CD4-positive, alpha-beta T cell treated with Interleukin-6 for 4 hours (primary cell): ENCODE results near the gene SLC3A2.
A peak's percentile ranks its signal among the peaks of the same experiment; 100 is the strongest.

Experiments used
- DNase-seq: peaks from one replicate; pipeline ENCODE4 v3.0.0-alpha.2; 2020; ENCODE audit warnings: mixed read lengths

The SLC3A2 gene

DNA sequence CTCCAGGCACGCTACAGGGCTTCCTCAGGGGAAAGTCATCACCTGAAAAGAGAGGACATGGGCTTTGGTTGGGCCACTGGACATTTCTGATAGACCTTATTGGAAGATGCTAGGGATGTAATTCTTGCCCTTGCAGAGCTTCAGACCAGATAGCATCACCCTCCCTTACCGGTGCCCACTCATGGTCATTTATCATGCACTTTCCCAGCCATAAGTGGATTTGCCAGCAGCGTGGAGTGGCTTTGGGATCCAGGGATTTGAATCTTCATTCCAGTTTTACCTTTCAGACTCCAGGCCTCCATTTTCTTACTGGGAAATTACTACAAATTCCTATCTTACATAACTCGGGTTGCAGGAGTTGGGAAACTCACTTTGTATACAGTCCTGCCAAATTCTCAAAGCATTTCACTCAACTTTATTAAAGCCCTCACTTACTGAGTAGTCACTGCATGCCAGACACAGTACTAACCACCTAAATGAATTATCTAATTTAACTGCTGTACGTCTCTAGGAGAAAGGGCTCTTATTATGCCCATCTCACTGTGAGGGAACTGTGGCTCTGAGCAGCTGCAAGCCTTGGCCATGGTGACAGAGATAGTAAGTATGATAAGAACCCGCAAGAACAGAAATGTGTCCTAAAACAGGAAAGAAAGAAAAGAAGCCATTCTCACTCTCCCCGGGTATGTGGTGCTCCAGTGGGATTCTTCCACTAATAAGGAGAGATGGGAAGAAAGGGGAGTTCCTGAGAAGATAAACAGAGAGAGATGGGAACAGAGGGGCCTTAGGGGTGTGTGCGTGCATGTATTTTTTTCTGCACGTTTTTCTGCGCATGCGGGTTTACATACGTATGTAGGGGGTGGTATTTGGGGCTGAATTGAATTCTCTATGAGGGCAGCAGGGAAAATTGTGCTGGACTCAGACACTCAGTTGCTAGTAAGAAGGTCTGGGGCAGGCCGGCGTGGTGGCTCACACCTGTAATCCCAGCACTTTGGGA, 30.7 kb downstream of the SLC3A2 start:
- DNase-seq, result no peak

DNA sequence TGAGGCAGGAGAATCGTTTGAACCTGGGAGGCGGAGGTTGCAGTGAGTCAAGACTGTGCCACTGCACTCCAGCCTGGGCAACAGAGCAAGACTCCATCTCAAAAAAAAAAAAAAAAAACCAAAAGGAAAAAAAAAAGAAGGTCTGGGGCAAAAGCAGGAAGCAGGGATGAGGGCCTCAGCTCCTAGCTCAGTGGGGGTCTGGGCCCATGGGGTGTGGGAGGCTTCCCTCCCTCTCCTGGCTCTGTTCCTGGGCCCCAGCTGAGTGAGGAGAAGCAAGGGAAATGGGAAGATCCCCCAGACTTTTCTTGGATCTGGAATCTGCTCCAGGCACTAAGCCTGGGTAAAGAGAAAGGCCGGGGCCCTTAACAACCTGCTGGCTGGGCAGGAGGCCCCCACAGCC, 31.6 kb downstream of the SLC3A2 start:
- DNase-seq, result no peak

DNA sequence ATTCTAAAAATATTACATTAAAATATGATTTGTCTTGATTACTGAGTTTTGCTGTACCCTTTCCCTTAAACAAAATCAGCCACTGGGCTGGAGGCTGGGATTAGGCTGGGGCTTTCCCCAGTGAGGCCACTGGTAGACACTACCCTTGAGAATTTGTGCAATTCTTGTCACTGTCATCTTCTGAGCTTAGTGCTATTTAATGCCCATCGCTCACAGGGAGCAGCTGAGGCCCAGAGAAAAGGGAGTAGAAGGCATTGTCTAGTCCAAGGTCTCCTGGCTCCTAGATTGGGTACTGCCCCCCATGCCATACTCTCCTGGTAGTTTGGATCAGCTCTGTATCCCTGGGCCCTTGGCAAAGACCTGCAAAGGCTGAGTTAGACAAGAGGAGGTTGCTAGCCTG, 33.7 kb downstream of the SLC3A2 start:
- DNase-seq, result no peak

DNA sequence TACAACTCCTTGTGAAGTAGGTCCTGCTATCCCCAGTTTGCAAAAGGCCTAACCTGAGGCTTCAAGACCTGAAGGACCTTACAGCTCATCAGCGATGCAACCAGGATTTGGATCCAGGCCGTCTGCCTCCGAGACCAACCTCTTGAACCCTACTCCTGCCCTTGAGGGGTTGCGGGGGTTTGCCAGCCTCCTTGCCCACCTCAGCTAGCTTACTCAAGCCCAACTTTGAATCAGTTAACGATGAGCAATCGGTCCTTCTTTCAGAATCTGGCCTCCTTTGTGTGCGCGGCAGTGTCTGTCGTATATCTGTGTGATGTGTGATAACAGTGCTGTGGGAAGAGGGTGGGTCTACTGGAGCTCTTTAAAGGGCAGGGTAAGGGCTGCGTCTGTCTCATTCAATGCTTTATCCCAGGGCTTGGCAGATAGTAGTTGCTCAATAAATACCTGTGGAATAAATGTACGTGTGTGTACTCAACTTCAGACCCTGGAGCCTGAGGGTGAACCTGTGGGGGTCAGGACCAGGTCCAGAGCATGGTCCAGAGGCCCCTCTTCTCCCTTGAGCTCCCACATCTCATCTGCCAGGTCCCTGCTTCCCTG, 37.3 kb downstream of the SLC3A2 start:
- no peak for DNase-seq

DNA sequence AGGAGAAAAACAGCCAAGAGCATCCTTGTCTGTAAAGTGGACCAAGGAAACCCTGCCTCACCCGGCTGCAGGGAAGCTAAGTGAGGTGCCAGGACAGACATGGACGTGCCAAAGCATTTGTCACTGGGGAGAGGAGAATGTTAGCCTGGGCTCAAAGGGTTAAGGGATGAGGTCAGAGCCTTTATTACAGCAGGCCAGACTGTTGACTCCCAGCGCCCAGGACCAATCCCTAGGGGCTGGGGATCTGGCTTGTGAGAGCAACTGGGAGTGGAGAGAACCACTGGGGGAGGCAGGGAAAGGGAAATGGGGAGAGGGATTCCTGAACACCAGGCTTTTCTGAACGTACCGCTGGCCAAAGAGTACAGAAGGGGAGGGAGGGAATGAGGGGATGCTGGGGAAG, 37.8 kb downstream of the SLC3A2 start:
- DNase-seq, result no peak

DNA sequence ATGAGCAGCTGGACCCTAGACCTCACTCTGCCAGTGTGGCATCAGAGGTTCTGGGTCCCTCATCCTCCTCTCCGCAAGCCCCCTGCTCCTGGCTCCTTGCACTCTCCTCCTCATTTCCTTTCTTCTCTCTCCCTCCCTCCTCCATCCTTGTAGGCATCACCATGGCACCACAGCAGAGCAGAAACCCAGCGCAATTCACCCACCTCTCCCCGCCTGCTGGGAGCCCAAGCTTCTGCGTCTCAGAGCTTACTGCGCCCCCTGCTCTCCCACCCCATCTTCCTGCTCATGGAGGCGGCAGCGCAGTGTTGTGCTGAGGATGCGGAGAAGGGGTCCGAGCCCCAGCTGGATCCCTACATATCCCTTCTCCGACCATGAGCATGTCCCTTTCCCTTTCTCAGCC, 38.8 kb downstream of the SLC3A2 start:
- DNase-seq, result no peak

DNA sequence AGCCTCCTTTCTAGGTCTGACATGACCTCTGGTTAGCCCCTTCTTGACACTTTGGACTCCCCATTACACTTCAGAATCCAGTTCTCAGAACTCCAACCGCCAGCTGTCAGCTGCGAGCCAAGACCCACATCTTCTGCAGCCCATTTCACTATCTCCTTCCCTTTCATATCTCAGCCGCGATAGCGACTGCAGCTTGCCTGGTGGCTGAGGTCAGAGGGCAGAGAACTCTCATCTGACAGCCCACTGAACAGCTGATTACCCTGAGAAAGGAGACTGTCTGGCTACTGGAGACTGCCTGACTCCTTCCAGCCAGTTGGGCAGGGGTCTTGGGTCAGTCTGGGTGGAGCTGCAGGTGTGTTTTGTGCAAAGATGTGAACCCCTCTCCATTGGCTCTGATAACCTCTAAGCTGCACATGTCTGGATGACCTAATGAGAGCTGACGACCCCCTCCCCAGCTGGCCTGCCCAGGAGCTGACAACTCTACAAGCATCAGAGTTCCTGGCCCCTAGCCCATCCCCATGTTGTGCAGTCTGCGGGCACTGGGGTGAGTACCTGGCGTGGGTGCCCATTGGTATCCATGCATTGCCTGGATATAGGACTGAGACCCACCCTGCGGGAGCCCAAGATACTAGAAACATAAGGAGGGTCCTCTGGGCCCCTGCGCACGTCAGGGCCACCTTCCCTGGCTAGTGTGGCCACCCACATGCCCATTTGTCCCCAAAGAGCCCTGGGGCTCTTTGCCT, 39.4 kb downstream of the SLC3A2 start:
- no peak for DNase-seq

DNA sequence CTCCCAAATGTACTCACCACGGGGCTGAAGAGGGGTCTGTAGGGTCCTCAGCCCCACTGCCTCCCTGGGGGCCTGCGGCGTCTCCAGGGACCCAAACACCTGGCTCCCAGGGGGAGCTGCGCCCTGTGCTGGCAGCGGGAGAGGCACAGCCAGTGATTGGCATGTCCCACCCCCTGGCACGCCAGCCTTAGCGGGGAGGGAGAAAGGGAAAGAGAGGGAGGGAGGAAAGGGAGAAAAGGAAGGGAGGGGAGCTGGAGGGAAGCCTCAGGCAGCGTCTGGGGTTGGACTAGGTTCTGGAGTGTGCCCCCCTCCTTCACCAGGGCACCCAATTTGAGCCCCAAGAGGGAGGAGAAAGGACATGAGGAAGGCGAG, 40.5 kb downstream of the SLC3A2 start, which contains the start of gene CHRM1:
CHRM1 (minus strand) TSS at position 163 of the 372 bp plus-strand sequence. CDS start 10,263 bp downstream, outside the sequence.
- no peak for DNase-seq

DNA sequence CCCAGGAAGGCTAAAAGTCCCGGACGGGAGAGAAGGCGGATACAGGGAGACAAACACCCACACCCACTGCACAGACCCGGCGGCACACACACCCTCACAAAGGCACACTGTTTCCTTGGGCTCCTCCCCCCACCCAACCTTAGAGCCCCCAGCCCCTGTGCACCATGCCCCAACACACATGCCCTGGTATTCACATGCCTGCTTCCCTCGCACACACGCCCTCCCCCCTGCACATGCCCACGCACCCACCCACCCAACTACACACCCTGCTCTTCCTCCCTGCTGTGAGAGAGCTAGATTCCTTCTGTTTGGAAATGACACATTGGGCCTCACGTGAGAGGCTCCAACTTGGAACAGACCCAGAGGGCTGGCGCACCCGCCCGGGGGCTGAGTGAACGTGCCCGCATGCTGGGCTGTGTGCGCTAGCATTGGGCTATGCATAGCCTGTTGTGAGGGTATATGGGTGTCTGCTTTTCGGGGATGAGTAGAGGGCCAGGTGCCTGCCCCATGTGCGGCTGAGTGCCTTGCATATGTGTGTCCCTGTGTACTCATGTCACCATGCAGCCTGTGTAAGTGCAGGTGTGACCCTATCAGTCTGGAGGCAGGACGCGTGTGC, 41.0 kb downstream of the SLC3A2 start:
- DNase-seq, result no peak

DNA sequence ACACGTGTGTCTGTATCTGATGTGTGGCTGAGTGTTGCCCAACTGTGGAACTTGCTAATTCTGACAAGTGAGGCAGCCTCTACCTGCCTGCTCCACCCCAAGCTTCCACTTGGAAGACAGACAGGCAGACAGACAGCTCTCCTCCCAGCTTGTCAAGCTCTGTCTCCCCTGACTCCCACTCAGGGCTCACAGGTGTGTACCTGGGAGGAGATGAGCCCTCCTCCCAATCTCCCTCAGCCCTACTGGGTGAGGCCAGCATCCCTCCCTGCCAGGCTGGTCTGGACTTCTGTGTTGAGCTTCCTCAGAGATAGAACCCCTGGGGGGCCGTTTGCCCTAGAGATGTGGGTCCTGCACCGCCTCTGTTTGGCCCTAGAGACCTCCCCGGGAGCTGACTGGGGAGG, 41.5 kb downstream of the SLC3A2 start:
- DNase-seq, result no peak

DNA sequence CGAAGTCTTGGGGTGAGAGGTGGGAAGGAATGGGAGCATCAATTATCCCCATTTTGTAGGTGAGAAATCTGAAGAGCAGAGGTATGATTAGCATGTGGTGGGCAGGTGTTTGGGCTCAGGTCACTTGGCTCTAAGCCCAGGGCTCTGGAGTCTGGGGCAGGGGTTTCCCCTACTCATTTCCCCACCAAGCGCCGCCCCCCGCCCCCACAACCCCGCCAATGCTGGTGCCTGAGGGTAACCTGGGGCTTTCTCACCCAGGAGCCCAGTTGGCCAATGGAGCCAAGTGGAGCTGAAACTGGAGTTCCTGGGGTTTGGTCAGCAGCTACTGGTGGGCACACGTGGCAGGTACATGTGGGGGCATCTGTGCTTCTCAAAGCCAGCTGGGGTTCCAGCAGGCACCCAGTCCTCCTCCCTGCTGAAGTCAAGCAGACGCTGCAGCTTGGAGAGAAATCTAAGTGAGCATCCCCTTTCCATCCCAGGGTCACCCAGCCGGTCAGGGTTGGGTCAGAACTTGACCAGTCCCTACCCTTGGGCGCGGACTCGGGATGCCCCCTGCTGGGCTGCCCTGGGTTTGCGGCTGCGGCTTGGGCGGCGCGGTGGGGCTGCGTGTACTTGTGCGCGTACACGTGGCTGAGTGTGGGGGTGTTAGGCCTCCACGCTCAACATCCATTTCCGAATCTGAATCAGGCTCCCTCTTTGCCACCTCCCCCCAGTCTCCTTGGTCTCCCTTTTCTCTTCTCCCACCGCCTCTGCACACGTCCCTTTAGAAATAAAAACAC, 42.1 kb downstream of the SLC3A2 start:
- DNase-seq, result peak; percentile 8

DNA sequence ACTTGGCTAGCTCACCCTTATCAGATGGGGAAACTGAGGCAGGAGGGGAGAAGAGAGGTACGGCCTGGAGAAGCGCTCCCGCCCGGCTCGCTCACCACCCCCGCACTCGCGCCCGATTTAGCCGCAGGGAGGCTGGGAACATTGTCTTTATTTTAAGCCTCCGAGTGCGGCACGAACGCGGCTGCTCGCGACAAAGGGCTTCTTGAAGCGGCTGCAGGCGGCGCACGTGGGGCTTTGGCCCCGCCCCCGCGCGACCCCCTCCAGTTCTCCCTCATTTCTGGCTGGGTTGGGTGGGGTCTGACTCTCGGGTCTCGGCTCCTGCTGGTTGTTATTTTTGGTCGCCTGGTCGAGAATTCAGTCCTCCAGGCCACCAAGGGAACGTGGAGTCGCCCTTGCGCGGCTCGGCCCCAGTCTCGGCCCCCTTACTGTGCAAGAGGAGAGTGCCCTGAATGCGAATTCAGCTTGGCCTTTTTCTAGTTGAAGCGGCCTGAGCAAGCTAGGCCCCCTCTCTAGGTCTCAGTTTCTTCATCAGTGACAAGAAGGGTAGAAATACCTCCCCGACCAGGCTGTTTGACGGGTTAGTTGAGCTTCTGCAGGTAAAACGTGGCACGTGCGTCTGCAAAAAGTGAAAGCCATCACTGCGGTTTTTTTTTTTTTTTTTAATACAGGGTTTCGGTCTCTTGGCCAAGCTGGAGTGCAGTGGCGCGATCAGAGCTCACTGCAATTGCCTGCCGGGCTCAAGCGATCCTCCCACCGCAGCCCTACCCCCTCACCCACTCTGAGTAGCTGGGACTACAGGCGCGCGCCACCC, 43.1 kb downstream of the SLC3A2 start:
- peak; percentile 23 for DNase-seq

DNA sequence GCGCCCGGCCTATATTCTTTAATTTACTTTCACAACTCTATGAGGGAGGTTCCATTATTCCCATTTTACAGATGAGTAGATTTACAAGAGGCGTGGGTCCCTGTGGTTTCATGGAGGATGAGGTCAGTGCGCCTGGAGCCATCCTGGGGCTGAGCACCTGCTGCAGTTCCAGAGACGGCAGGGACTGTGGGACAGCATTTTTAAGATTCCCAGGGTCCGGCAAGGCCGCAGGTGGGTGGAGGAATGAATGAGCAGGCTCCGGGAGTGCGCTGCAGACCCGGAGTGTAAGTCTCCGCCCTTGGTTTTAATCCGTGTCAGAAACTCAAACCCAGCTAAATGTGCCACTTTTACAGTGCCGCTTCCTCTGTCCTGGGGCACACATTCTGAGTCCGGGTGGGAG, 44.6 kb downstream of the SLC3A2 start:
- DNase-seq, result no peak

DNA sequence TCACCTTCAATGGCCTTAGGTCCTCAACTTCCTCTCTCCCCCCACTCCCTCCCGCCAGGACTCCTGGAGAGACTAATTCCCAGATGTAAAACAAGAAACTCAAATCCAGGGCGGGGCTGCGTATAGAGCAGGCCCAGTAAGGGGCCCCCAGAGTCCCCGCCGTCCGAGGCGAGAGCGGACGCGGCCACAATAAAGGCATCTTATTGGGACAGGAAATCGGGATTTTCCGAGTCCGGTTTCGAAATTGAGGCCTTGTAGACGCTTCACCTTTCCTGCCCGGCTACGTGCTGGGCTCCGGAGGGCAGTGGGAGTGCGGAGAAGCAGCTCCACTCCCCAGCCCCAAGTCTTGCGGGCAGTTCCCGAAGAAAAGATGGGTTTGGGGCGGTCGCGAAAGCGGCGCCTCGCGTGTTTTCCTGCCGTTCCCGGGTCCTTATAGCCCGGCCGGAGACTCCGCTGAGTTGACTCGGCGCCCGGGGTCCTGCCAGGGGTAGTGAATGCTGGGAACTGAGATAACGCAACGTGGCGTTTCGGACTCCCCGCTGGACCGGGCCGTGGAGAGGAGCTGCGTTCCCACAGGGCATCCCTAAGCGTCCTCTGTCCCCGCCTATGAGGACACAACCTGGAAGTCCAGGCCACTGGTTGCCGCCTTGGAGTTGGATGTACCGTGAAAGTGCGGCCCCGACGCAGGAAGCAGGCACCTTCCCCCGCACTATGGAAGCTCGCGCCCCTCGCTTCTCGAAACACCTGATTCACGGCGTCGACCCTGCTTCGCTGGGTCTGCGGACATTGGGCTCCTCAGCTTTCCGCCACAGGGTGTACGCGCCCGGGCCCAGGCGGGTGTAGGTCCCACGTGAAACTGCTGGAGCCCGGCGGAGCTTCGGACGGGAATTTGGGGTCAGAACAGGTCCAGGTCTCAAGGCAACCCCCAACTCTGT, 45.3 kb downstream of the SLC3A2 start:
- no peak for DNase-seq

DNA sequence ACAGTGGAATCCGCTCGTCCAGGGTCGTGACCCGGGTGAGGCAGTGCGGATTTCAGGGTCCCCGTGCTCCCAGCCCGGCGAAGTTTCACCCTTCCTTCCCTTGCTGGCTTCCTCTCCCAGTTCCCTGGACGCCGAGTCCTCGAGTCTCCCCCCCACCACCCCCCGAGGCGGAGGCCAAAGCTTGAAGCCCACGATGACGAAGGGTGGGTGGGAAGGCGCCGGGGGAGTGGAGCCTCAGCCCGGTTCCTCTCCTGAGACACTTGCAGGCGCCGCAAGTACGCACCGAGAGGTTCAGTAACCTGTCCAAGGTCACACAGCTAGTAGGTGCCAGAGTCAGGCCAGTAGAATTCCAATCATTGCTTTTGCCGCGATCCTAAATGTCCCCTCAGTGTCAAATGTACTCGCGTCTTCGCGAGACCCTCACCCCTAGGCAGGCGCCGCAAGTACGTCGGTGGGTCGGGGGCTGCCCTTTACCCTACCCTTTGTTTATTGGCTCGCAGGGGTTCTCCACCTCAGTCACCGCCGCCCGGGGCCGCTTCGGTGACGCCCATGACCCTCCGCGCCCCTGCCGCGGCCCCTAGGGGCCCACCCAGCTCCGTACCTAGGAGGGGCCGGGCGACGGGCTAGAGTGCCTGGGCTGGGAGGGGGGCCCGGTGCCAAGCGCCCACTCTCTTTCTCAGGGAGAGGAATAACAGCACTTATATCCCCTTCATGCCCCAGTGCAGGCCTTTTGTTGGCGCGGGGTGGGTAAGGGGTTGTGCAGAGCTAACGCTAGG, 46.2 kb downstream of the SLC3A2 start:
- no peak for DNase-seq

DNA sequence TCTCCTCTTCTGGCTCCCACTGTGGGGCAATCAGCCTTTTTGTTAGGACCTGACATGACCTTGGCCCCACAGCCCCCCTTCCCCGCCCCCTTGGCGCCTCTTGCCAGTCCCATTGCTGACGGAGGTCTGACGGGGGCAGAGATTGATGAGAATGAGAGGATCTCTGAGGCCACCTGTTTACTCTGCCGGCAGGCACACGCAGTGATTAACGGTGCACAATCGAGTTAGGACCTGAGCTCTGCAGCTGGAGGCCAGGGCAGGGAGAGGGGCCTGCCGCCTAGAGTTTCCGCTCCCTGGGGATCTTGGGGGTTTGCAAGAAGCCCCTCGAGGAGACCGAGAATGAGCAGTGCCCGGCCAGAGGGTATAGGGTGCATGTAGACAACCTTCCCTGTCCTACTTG, 47.3 kb downstream of the SLC3A2 start:
- no peak for DNase-seq

DNA sequence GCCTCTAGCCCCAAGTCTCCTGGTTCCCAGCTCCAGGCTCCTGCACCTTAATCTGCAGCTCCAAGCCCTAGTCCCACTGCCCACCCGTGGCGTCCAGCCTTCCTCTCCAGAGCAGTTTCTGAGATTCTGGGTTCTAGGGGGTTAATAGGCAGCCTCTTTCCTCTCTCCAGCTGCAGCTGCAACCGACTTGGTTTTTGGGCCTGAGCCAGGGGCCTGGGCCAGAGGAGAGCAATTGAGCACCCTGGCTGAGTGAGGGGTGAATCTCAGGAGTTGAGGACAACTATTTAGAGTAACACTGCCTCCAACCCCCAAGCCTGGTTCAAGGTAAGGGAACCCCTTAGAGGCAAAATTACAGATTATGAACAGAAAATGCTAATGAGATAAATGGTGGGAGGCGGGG, 49.5 kb downstream of the SLC3A2 start:
- no peak for DNase-seq

DNA sequence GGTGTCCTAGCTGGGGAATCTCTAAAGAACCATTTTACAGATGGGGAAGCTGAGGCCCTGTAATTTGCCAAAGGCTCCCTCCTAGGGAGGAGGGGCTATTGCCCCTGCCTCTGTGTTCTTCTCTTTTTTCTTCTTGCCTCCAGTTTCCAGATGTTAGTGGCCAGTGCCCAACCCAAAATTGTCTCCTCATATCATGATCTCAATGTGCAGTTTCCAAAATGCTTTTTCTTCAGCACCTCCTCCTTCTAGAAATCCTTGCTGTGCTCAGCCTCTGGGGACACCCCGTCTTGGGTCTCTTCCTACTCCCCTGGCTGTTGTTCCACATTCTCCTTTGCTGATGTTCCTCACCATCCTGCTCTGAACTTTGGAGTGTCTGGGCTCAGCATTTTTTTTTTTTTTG, 50.0 kb downstream of the SLC3A2 start:
- no peak for DNase-seq

DNA sequence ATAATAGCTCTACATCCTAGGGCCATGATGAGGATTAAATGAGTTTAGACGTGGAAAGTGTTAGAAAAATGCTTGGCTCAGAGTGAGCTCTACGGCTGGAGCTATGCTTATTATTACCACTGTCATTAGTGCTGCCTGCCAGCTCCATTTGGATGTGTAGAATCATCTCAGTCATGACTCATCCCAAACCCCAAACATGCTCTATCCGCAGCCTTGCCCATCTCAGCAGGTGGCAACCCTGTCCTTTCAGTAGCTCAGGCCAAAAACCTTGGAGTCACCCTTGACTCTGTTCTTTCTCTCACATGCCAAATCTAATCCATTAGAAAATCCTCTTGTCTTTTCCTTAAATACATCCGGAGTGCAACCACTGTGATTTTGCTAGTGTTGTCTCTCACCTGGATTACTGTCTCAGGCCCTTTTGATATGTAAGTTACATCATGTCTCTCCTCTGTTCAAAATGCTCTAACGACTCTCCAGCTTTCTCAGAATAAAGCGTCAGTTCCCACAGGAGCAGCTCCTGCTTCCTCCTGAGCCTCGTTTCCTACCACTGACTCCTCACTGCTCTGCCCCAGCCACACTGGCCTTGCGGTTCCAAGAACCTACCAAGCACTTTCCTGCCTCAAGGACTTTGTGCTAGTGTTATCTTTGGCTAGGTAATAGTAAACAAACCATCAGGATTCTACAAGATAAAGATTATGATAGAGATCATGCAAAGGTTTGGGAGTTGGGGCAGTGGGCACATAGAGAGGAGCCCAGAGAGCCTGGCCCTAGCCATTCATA, 51.0 kb downstream of the SLC3A2 start:
- DNase-seq, result no peak
